ENCODE measurements around the gene INSC. TPM values are rescaled to one million over a fixed set of nuclear protein-coding genes. Genes with fewer than 3 reads are reported as not detected.

INSC gene
- total and polyA plus RNA-seq, 12 donors = 0.11 to 1.4 (median 0.61) TPM; not detected in 4

GRCh38 chr11:15139096-15139770, 24.5 kb downstream of the INSC start:
- H3K27me3 ChIP-seq = no peaks in the 10 kb centered on the region
- H3K27ac ChIP-seq = no peak overlapping the region

DNA sequence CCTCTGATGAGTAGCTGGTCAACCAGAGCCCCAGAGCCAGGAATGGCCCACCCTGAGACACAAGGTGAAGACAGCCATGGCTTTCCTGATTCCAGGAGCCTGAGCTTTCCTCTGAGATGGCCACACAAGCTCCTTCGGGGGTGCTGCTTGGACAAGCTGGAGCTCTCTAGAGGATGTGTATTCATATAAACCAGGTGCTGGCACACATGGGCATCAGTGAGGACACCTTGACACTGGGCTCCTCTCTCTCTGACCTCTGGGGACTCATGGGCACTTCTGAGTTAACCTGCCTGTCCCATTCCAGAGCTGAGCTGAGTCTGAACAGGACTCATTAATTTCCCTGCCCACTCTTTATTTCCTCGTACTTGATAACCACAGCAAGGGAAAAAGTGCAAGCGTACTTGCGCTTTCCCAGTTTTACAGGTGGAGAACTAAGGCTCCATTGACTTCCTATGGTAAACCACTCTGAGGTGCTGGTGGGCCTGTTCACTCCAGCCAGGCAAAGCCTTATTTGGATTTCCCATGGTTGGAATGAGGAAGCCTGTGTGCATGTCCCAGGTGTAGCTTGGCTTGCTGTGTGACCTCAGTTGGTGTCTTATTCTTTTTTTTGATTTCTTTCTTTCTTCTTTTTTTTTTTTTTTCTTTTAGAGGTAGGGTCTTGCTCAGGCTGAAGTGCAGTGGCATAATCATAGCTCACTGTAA, 25.4 kb downstream of the INSC start:
- no peak for DNase-seq
- Histone ChIP-seq H3K9me3 (replicated peaks in 1 of 3) (no peaks in the 10 kb centered on the region), H3K4me3 (no peak overlapping the region), H3K27me3 (no peaks in the 10 kb centered on the region), H3K36me3 (replicated peaks in 1 of 2) (no peaks in the 10 kb centered on the region), H3K27ac (no peak overlapping the region), H3K4me1 (replicated peaks in 1 of 2) (no peaks in the 10 kb centered on the region)
- intact Hi-C loops (cut with DNase I) = no loop called here
- TF ChIP-seq POLR2A (IDR thresholded peaks at IDR 0.05) = no peak
- TF ChIP-seq, protein P1, sequence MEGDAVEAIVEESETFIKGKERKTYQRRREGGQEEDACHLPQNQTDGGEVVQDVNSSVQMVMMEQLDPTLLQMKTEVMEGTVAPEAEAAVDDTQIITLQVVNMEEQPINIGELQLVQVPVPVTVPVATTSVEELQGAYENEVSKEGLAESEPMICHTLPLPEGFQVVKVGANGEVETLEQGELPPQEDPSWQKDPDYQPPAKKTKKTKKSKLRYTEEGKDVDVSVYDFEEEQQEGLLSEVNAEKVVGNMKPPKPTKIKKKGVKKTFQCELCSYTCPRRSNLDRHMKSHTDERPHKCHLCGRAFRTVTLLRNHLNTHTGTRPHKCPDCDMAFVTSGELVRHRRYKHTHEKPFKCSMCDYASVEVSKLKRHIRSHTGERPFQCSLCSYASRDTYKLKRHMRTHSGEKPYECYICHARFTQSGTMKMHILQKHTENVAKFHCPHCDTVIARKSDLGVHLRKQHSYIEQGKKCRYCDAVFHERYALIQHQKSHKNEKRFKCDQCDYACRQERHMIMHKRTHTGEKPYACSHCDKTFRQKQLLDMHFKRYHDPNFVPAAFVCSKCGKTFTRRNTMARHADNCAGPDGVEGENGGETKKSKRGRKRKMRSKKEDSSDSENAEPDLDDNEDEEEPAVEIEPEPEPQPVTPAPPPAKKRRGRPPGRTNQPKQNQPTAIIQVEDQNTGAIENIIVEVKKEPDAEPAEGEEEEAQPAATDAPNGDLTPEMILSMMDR (IDR thresholded peaks at IDR 0.05) = no peak
- 88 to 93% (median 90%) methylated on average over 3 to 4 of the region's 4 CpGs for WGBS, 4 donors

More at GRCh38 chr11:15139096-15139770, 24.5 kb downstream of the INSC start:
- no peak for DNase-seq
- Histone ChIP-seq H3K4me3 (no peak overlapping the region), H3K36me3 (replicated peaks in 1 of 2) (no peaks in the 10 kb centered on the region), H3K4me1 (replicated peaks in 1 of 2) (no peaks in the 10 kb centered on the region), H3K9me3 (replicated peaks in 1 of 3) (no peaks in the 10 kb centered on the region)
- WGBS, 4 donors = 48 to 65% (median 55%) methylated on average over 5 of the region's 5 CpGs
- TF ChIP-seq POLR2A (IDR thresholded peaks at IDR 0.05) = no peak
- TF ChIP-seq, protein P1 (IDR thresholded peaks at IDR 0.05) = no peak
- intact Hi-C loops (cut with DNase I) = no loop called here

DNA sequence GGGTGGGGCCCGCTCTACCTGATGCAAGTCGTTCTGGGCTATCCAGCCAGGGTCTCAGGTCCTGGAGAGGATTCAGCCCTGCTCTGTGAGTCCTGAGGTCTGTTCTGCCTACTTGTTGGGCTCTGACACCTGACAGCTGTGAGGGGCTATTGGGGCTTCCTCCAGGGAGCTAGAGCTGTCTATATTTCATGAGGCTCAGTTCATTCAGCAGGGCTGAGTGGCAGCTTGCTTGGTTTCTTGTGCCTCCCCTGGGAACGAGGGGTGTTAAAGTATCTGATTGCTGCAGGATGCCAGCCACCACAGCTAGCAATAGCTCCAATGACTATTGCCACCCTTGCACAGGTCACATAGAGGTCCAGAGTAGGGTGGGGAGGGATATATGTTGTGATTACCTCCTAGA, 26.7 kb downstream of the INSC start:
- H3K27me3 ChIP-seq = no peaks in the 10 kb centered on the region
- H3K36me3 ChIP-seq (replicated peaks in 1 of 2) = no peaks in the 10 kb centered on the region
- H3K27ac ChIP-seq = no peak overlapping the region
- no peak overlapping the region for H3K4me3 ChIP-seq
- no peaks in the 10 kb centered on the region for H3K9me3 ChIP-seq (replicated peaks in 1 of 3)
- intact Hi-C loops (cut with DNase I) = no loop called here
- no peak for TF ChIP-seq POLR2A (IDR thresholded peaks at IDR 0.05)
- TF ChIP-seq, protein P1 (IDR thresholded peaks at IDR 0.05) = no peak
- 63 to 86% (median 83%) methylated on average over 1 to 3 of the region's 3 CpGs for WGBS, 4 donors
- no peak for DNase-seq
- no peaks in the 10 kb centered on the region for H3K4me1 ChIP-seq (replicated peaks in 1 of 2)

GRCh38 chr11:15142838-15143237, 28.1 kb downstream of the INSC start:
- DNase-seq = no peak
- H3K4me1 ChIP-seq (replicated peaks in 1 of 2) = no peaks in the 10 kb centered on the region
- intact Hi-C loops (cut with DNase I) = no loop called here
- no peak for TF ChIP-seq POLR2A (IDR thresholded peaks at IDR 0.05)
- TF ChIP-seq, protein P1 (IDR thresholded peaks at IDR 0.05) = no peak
- H3K27me3 ChIP-seq = no peaks in the 10 kb centered on the region
- H3K4me3 ChIP-seq = no peak overlapping the region
- no peaks in the 10 kb centered on the region for H3K36me3 ChIP-seq (replicated peaks in 1 of 2)
- H3K27ac ChIP-seq = no peak overlapping the region
- 66 to 71% (median 71%) methylated on average over 7 of the region's 7 CpGs for WGBS, 4 donors
- H3K9me3 ChIP-seq (replicated peaks in 1 of 3) = no peaks in the 10 kb centered on the region
